Measurements from ENCODE around the gene MAPK8IP2.

DNA sequence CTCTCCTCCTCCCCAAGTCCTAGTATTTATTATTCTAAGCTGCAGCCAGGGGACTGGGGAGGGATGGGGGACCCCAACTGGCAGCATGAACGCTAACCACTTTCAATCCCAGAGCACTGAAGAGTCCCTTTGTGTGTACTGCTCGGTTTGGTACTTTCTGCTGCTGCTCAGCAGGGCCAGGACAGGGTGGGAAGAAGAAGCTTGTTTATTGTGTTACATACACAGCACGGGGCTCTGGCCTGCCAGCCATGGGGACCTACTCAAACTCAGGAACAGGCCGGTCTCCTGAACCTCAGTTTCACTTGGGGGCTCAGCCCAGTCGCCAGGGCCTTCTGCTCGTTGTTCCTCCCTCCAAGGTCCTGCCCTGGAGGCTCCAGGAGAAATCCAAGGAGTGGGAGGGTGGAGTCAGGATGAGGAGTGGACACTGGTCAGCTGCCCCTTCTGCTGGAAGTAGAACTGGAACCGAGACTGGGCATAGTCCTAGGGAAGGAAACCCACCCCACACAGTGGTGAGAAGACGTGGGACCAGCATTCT lies 21.8 kb upstream of the MAPK8IP2 start:
- TF ChIP-seq, protein P1, sequence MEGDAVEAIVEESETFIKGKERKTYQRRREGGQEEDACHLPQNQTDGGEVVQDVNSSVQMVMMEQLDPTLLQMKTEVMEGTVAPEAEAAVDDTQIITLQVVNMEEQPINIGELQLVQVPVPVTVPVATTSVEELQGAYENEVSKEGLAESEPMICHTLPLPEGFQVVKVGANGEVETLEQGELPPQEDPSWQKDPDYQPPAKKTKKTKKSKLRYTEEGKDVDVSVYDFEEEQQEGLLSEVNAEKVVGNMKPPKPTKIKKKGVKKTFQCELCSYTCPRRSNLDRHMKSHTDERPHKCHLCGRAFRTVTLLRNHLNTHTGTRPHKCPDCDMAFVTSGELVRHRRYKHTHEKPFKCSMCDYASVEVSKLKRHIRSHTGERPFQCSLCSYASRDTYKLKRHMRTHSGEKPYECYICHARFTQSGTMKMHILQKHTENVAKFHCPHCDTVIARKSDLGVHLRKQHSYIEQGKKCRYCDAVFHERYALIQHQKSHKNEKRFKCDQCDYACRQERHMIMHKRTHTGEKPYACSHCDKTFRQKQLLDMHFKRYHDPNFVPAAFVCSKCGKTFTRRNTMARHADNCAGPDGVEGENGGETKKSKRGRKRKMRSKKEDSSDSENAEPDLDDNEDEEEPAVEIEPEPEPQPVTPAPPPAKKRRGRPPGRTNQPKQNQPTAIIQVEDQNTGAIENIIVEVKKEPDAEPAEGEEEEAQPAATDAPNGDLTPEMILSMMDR (conservative IDR thresholded peaks at IDR 0.05), result no peak
- no peak for TF ChIP-seq EZH2 (IDR thresholded peaks at IDR 0.05; ENCODE audit: low read depth)

All from PC-9 (cell line).